Kidney epithelial cell (primary cell): Measurements from ENCODE around the gene ZNF397. TPM values are rescaled to one million over a fixed set of nuclear protein-coding genes. Genes with fewer than 3 reads are reported as not detected.

Source experiments
- DNase-seq: peaks from one replicate; pipeline ENCODE4 v3.0.0-alpha.2; 2010; ENCODE audit warnings: low read depth
- H3K27me3 ChIP-seq: 2 replicates; pipeline ENCODE4 v1.6.0; 2011; ENCODE audit warnings: low read length; ENCODE audit not compliant: control insufficient read depth, insufficient read depth
- H3K36me3 ChIP-seq: 2 replicates; pipeline ENCODE4 v1.5.1; 2011; ENCODE audit warnings: low read length; ENCODE audit not compliant: control insufficient read depth, insufficient read depth
- H3K4me3 ChIP-seq: 2 replicates; pipeline ENCODE4 v1.5.1; 2011; ENCODE audit warnings: low read depth, mild to moderate bottlenecking, control low read depth, low read length
- total RNA-seq: library from RNA; depleted of rRNA; stranded (reverse); fragments of >200 nt; gene quantifications from 2 replicates; pipeline ENCODE4 v1.2.3, GENCODE V29; 2015
- TF ChIP-seq, protein P1 (sequence below): IDR thresholded peaks from 2 replicates; pipeline ENCODE4 v1.5.1; 2011; ENCODE audit warnings: mild to moderate bottlenecking, moderate library complexity, low read length, control low read depth, inconsistent platforms; ENCODE audit not compliant: insufficient read depth, poor library complexity, severe bottlenecking

The ZNF397 gene
- total RNA-seq, 1 donor from 2014 or later: 18.4 TPM

DNA sequence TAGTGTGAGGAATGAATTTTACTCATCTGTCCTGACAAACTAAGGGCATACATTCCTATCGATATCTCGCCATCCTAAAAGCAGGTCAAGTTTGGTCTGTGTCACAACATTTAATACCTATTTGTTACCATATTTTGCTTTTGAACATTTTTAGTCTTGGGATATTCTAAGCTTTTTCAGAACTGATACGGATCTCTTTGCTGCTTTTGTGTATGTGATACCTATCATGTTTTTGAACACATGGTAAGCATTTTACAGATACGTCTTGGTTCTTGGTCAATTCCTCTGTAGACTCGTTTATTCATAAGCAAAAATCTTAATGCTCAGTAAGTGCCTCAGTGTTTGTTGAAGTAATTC, 592 bp downstream of the ZNF397 start:
- no peaks in the 10 kb centered on the region for H3K27me3 ChIP-seq
- TF ChIP-seq, protein P1, sequence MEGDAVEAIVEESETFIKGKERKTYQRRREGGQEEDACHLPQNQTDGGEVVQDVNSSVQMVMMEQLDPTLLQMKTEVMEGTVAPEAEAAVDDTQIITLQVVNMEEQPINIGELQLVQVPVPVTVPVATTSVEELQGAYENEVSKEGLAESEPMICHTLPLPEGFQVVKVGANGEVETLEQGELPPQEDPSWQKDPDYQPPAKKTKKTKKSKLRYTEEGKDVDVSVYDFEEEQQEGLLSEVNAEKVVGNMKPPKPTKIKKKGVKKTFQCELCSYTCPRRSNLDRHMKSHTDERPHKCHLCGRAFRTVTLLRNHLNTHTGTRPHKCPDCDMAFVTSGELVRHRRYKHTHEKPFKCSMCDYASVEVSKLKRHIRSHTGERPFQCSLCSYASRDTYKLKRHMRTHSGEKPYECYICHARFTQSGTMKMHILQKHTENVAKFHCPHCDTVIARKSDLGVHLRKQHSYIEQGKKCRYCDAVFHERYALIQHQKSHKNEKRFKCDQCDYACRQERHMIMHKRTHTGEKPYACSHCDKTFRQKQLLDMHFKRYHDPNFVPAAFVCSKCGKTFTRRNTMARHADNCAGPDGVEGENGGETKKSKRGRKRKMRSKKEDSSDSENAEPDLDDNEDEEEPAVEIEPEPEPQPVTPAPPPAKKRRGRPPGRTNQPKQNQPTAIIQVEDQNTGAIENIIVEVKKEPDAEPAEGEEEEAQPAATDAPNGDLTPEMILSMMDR: no peak
- peaks cover 4% of the 10 kb centered on the region for H3K36me3 ChIP-seq
- H3K4me3 ChIP-seq: peak overlapping the region; percentile 85
- no peak for DNase-seq

- H3K27me3 ChIP-seq: no peaks in the 10 kb centered on the region
- no peak for DNase-seq
- no peak overlapping the region for H3K4me3 ChIP-seq
- TF ChIP-seq, protein P1: no peak
- peaks cover 4% of the 10 kb centered on the region for H3K36me3 ChIP-seq
These were observed 1.6 kb downstream of the ZNF397 start for GRCh38 chr18:35242426-35242825.

DNA sequence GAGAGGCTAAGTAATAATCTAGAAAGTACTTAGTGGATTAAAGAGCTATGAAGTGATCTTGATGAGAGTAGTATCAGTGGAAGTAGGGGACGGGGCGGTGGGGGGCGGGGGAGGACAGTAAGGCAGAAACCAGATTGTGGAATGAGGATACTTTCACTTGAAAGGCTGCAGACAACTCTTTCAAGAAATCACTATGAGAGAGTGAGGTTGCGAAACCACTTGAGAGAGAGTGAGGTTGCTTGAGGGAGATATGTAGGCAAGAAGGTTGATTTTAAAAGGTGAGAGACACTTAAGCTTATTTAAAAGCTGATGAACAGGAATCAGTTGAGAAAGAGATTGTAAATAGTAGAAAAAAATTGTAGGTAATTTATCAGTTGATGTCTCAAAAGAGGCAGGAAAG, 3.8 kb downstream of the ZNF397 start:
- H3K4me3 ChIP-seq: no peak overlapping the region
- no peaks in the 10 kb centered on the region for H3K27me3 ChIP-seq
- DNase-seq: no peak
- H3K36me3 ChIP-seq: peaks cover 4% of the 10 kb centered on the region
- TF ChIP-seq, protein P1: no peak

DNA sequence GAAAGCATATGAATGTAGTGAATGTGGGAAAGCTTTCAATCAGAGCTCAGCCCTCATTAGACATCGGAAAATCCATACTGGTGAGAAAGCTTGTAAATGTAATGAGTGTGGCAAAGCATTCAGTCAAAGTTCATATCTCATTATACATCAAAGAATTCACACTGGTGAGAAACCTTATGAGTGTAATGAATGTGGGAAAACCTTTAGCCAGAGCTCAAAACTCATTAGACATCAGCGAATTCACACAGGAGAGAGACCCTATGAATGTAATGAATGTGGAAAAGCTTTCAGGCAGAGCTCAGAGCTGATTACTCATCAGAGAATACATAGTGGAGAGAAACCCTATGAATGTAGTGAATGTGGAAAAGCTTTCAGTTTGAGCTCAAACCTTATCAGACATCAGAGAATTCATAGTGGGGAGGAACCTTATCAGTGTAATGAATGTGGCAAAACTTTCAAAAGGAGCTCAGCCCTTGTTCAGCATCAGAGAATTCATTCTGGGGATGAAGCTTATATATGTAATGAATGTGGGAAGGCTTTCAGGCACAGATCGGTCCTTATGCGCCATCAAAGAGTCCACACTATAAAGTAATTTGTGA, 5.0 kb downstream of the ZNF397 start:
- no peak overlapping the region for H3K4me3 ChIP-seq
- TF ChIP-seq, protein P1: no peak
- peaks cover 4% of the 10 kb centered on the region for H3K36me3 ChIP-seq
- no peaks in the 10 kb centered on the region for H3K27me3 ChIP-seq
- DNase-seq: no peak

DNA sequence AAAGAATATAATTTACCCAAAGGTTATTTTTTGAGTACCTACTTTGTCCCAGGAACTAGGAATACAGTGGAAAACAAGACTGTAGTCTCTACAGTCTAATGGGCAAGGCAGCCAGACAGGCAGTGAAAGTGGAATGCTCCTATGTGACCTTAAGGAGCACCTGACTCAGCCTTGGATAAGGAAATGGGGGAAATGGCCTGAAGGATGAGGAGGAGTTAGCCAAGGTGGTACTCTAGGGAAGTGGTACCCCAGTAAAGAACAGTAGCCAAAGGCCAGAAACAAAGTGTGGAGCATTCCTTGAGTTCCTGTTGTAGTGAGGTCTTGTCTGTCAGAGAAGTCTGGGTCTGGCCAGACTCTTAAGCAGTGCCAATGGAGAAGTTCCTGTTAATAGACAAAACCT, 6.0 kb downstream of the ZNF397 start:
- peaks cover 4% of the 10 kb centered on the region for H3K36me3 ChIP-seq
- H3K4me3 ChIP-seq: no peak overlapping the region
- TF ChIP-seq, protein P1: no peak
- DNase-seq: no peak
- H3K27me3 ChIP-seq: no peaks in the 10 kb centered on the region
